GM18520 (cell line): Measurements from ENCODE around the gene PARP9.
"Not testable (repeated sequence)": the region's sequence is repeated elsewhere in the genome, so short reads cannot be mapped to it uniquely, and the experiment has no call there.

ENCODE experiments used
- ATAC-seq: cut with Tn5 transposase; IDR thresholded peaks from one replicate; pipeline ENCODE4 v1.9.1; 2021; ENCODE audit not compliant: unreplicated experiment

The PARP9 gene

DNA sequence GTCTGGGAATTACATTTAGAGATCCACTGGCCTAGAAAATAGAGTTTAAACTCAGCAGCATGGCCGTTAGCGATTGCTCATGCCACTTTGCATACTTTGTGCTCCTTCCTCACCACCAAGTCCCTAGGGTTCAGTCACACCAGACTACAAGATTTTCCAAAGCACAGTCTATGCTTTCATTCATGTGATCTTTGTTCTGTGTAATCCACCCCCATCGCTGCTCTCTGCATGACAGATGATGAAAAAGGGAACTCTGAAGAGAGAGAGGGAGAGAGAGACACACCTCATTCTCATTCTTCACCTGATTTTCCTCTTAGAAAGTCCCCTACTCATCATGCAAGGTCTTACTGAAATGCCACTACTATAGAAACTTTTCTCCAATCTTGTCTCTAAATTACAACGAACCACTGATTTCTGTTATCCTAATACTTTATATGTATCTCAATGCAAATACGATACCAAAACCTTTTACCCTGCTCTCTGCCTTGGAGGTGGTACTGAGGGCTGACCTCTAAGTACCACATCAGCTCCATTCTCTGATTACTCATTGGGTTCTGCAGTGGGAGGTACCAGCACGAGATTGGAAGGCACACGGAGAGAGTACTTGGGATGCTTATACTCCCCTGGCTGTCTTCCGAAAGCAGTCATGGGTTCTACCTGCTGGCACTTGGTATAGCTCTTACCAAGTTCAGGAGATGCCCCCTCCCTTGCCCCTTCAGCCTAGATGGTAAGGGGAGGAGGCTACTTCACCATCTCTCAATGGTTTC, 12.3 kb upstream of the PARP9 start:
- peak; percentile 83 for ATAC-seq

DNA sequence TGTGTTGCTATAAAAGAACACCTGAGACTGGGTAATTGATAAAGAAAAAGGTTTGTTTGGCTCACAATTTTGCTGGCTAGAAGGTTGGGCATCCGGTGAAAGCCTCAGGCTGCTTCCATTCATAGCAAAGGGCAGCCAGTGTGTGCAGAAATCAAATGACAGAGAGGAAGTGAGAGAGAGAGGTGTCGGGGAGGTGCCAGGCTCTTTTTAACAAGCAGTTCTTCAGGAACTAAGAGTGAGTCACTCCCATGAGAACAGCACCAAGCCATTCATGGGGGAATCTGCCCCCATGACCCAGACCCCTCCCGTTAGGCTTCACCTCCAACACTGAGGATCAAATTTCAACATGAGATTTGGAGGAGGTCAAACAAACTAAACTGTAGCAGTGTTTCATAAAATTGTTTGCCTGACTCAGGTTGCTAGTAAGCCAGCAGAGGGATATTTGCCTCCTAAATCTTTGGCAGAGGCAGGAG, 8.9 kb upstream of the PARP9 start:
- ATAC-seq = no peak

DNA sequence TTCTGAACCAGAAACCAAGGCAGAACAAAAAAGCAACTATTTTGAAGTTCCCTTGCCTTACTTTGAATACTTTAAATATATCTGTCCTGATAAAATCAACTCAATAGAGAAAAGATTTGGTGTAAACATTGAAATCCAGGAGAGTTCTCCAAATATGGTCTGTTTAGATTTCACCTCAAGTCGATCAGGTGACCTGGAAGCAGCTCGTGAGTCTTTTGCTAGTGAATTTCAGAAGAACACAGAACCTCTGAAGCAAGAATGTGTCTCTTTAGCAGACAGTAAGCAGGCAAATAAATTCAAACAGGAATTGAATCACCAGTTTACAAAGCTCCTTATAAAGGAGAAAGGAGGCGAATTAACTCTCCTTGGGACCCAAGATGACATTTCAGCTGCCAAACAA, 4.7 kb upstream of the PARP9 start:
- ATAC-seq = no peak

DNA sequence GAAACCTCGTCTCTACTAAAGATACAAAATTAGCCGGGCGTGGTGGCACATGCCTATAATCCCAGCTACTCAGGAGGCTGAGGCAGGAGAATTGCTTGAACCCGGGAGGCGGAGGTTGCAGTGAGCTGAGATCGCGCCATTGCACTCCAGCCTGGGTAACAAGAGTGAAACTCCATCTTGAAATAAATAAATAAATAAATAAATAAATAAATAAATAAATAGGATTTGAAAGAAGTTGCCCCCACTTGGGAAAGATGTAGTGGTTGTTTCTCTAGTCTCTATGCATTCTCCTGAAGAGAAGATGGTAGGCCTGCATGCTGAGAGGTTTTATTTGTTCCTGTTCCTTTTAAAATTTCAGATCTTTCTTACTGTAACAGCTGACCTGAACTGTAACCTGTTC, 4.0 kb upstream of the PARP9 start:
- ATAC-seq = not testable (repeated sequence)

DNA sequence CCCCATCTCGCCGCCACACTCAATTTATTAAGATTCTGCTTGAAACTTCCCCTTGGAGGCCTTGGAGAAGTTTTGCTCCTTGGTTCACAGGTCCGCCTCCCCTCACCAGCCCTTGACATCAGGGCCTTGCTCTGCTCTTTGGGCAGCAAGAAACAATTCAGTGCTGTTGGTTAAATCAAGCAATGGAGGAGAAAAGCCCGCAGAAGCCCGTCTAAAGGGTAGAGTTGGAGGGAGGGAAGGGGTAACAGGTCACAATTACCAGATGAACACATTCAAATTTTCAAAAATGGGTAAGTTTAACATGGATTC, 429 bp downstream of the PARP9 start:
- ATAC-seq = no peak

DNA sequence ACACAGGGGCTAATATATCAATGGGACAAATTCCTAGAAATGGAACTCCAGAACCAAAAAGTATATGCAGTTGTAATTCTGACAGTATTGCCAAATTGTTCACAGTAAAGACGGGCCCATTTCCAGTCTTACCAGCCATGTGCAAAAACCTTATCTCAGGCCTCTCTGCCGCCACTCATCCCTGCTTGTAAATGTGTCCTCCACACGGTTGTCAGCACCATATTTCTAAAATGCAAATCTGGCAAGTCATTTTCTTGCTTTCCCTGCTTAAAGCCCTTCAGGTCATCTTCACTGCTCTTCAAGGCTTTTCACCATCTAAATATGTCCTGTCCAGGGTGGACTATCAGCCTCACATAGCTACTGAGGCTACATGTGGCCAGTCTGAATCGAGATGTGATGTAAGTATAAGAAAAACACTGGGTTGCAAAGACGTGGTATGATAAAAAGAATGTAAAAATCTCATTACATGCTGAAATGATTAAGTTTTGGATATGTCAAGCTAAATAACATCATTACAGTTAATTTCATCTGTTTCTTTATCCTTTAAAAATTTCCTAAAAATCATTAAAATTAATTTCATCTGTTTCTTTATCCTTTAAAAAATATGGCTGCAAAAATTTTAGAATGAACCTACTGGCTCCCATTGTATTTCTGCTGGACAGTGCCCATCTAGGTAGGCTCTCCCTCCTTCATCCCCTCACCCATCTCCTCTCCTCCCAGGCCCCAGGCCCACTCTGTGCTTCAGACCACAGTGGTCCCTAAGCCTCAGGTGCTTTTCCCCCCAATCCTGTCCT, 980 bp downstream of the PARP9 start:
- no peak for ATAC-seq

DNA sequence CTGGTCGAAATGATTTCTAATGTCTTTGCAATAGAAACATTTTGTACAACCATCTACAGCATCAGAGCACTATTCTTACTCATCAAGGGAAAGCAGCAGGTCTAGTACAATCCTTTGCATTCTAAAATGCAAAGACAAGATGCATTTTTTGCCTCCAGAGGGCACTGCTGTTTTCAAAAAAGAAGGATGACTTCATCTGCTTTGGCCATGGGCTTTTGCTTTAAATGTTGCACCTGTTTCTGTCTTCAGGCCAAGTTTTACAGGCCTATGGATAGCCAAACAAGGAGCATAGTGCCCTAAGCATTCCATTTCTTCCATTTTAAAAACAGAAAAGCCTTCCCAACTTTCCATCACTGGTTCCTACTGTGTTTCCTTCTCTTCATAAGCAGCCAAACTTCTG, 3.4 kb downstream of the PARP9 start:
- ATAC-seq = no peak

DNA sequence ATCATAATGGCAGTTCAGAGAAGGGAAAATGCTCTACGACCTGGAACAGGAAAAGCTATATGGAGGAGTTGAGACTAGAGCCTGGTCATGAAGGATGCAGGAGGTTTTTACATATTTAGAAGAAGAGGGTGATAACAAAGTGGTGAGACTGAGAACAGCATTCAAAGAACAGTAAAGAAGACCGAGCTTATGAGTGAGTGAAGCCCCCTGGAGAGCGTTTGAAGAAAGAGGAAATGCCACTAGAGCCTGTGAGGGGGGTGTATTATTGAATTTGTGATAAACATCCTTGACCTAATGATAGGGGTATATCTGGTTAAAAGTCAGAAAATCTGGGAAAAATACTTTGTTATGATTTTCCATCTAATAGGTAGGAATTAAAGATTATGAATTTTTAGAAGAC, 4.2 kb downstream of the PARP9 start:
- no peak for ATAC-seq

DNA sequence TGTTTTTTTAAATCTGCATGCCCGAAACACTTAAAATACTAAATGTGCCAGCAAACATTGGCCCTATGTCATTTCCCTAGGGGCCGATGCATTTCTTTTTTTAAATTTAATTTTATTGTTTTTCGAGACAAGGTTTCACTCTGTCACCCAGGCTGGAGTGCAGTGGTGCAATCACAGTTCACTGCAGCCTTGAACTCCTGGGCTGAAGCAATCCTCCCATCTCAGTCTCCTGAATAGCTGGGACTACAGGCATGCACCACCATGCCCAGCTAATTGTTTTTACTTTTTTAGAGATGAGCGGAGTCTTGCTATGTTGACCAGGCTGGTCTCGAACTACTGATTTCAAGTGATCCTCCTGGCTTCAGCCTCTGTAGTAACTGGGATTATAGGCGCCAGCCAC, 5.5 kb downstream of the PARP9 start:
- ATAC-seq = no peak

DNA sequence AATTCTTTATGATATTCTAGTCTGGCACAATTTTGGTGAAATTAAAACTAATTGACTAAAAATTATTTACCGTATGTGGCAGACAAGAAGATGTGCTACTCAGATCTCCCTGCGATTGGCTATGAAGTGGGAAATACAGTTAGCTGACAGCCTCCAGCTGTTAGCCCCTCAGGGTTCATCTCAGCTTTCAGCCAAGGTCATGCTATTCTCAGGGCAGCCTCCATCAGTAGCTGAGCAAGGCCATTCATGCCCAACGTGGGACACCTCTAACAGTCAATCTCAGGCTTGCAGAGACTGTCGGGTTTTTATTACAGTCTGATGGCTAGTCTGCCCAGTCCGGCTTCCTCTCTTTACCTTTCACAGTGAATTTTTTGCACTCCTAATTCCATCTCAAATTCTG, 6.7 kb downstream of the PARP9 start:
- ATAC-seq = no peak

DNA sequence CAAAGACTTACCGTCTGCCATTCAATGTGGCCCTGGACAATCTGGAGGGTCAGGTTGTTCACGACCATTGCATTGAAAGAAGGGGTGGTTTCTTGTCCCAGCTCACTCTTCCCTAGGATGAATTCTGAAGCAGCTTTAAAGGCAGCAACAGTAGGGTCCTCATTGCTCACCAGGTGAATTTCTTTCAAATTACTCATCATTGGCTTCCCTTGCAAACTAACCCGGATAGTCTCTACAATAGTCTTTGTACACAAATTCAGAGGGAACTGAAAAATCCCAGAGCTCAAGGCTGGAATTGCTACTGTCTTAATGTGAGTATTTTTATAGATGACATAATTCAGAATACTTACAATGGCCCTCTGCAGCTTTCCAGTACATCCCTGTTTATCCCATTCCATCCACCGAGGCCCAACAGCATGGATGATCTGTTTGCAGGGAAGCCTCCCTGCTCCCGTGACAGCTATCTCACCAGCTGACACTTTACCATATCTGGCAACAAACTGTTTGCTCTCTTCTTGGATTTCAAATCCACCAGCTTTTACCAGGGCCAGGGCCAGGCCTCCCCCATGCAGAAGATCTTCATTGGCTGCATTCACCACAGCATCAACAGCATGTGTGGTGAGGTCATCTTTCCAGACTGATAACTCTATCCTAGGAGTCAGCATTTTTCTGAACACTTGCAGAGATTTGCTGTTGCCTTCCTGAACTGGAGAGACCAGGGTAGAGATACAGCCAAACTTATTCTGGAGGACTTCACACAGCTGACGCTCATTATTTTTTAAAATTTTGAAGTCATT, 8.6 kb downstream of the PARP9 start:
- ATAC-seq = no peak

DNA sequence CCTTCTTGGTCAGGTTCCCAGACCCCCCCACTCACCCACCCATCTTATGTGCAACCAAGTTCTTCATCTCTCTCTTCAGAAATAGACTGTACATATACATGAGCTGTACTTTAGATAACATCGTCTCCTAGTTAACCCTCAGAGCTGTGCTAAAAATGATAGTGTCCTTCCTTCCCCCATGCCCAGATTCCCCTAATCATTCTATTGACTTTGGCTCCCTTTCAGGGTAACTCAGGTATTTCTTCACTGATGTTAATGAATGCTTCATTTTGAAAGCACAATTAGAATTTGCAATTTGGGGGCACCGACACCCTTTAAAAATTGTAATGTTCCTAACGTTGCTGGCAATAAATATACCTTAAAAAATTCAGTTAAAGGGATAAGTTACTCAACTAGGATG, 10.9 kb downstream of the PARP9 start:
- ATAC-seq = no peak

DNA sequence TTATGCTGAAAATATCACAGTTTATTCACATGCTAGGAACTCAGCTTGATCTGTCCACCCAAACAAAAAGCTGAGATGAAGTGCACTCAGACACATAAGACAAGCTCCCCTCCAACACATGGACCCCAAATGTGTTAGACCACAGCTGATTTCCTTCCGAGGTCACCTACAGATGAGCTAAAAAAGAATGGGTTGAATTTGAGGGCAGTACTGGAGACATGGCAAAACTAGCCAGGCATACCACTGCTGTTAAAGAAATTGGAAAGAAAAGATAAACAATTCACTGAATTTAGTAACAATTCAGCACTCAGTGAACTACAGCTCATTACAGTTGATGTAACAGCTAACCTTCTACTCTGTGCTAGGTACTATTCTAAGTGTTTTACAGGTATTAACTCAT, 15.5 kb downstream of the PARP9 start:
- ATAC-seq = no peak

DNA sequence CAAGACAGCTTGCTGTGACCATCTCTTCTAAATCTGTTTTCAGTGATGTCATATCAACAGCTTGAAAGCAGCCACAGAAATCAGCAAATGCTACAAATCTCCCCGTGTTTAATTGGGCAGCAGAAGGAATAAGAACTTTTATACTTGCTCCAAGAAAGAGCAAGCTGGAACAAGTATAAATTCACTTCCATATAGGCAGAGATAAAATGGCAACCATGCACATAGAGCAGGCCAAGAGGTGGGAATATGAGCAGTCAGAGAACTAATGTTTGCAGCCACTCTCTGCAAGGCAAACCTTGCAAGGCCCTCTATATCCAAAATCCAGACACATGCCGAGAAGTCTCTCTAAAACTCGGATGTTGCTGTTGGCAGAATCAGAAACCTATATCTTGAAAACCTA, 16.0 kb downstream of the PARP9 start:
- ATAC-seq = no peak

DNA sequence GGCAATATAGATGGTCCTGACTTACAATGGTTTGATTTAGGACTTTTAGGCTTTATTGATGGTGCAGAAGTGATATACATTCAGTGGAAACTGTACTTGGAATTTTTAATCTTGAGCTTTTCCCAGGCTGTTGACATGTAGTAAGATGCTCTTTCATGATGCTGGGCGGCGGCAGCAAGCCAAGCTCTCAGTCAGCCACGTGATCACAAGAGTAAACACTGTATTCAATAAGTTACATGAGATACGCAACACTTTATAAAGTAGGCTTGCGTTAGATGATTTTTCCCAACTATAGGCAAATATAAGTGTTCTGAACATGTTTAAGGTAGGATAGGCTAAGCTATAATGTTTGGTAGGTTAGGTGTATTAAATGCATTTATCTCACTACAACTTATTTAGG, 17.9 kb downstream of the PARP9 start:
- ATAC-seq = no peak

DNA sequence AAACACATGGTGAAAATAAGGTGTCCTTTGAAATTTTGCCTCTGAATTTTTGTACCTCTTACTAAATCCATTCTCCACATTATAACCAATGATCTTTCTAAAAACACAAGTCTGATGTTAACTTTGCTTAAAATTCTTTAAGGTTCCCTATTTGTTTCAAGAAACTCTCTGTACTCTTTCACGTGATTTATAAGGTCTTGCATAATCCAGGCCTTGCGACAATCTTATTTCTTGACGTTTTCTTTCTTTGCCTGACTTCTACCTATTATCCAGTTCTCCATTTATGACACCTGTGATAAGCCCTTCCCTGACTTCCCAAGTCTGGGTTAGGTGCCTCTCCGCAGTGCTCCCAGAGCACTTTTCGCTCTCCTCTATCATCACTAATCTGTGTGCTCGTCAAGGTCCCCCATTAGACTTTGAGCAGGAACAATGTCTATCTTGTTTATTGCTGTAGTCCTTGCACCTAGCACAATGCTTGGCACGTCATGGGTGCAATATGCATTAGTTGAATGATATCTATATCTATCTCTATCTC, 25.1 kb downstream of the PARP9 start:
- no peak for ATAC-seq

DNA sequence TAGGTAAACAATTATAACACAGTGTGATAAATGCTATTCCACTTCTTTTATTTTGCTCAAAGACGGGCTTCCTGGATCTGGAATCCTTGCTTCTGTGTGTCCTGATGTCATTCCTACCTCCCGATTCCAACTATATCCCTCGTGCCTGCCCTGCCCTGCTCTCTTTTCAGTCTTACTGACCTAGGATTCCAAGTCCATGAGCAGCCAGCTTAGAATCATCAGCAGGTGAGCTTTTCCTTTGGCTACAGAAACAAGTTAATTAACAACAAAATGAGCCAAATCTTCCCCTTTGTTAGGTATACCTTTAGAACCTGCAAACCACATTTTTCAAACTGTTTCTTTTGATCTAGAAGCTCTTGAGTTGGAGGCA, 27.5 kb downstream of the PARP9 start:
- no peak for ATAC-seq

DNA sequence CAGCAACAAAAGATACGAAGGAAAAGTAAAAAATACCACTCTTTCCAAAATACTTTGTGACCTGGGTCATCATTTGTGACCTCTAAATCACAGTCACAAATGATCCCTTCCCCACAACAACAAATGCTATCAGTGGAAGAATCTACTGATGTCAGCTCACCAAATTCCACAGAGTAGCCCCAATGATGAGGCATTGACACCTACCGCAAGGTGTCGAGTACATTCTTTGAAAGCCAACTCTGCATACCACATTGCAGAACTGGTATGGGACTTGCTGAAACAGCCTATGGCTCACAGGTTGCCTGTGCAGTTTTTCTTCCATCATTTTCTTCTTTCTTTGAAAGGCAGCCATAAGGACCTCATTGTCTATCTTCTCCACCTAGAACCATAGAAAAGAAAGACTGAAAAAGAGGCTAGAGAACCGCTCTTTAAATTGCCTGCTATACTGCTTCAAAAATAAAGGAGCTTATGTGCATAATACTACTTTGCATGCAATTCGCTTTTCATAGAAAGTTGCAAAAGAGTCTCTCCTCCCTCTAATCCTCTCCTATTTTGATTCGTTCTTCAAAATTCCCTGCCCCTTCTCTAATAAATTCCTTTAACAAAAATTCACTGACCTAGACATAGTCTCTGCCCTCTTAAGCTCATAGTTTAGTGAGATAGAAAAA, 28.0 kb downstream of the PARP9 start:
- no peak for ATAC-seq

DNA sequence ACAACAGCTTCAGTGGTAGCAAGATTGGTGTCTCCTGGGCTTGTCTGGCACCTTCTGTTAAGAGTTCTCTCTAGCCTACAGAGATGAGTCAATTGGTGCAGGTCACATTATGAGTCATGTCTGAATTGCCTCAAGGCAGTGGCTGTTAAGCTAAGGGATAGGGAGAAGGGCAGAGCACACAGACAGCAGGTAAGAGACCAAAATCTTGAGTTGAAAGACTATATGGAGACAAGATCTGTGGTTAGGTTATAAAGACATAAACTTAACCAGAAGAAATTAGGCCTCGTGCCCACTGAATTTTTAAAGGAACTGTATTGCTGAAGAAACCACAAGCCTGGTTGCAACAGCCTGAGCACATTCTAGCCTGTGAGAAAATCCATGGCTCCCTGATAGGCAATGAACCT, 30.2 kb downstream of the PARP9 start:
- peak; percentile 98 for ATAC-seq

DNA sequence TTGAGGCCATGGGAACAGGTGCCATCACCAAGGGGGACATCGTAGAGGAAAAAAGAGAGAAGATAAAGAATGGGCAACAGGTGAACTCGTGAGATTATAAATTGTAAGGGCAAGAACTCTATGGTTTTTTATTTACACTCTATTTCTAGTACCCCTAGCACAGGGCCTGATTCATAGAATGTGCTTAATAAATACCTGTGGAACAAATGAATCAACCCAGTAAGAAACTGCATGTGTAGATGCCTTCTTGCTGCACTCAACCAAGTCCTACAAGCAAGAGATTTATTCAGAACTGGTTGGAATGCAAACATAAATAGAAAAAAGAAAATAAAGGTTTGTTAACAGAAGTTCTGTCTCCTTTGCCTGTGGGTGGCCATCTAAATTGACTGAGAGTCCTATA, 30.6 kb downstream of the PARP9 start:
- ATAC-seq = no peak

DNA sequence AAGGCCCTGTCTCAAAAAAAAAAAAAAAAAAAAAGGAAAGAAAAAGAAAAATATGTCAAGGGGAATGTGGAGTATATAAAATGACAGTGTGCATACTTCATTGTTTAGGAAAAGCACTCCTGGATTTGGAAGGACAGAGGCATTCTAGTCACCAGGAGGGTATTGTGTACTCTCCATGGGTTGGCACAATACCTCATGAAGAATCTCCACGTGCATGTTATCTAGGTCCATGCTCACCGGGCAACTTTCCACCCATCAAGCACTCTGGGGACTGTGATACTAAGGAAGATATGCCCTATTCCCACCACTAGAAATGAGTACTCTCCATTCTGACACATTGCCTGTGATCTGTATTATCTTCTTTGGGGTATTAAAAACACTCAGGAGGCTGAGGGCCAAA, 33.9 kb downstream of the PARP9 start:
- ATAC-seq = no peak
